ENCODE results near the gene MTG2.
A peak's percentile ranks its signal among the peaks of the same experiment; 100 is the strongest.

MTG2 gene

GRCh38 chr20:62179162-62179504 lies 3.7 kb upstream of the MTG2 start:
- no peak overlapping the region for H3K4me3 ChIP-seq (replicated peaks in 1 of 2; ENCODE audit: low read depth in 2 of 2, low read length in 2 of 2)
- DNase-seq (ENCODE audit: low read depth in 2 of 2): no peak
- no peak for TF ChIP-seq CTCF (IDR thresholded peaks at IDR 0.05; ENCODE audit: low read depth, low read length)

GRCh38 chr20:62181808-62182207 lies 1.0 kb upstream of the MTG2 start:
- H3K4me3 ChIP-seq (replicated peaks in 1 of 2; ENCODE audit: low read depth in 2 of 2, low read length in 2 of 2): no peak overlapping the region
- DNase-seq (ENCODE audit: low read depth in 2 of 2): no peak
- no peak for TF ChIP-seq CTCF (IDR thresholded peaks at IDR 0.05; ENCODE audit: low read depth, low read length)

- DNase-seq (ENCODE audit: low read depth in 2 of 2): peak; percentile 14 to 16
- no peak for TF ChIP-seq CTCF (IDR thresholded peaks at IDR 0.05; ENCODE audit: low read depth, low read length)
- H3K4me3 ChIP-seq (replicated peaks in 1 of 2; ENCODE audit: low read depth in 2 of 2, low read length in 2 of 2): peak overlapping the region; percentile 85 to 91
Measured at GRCh38 chr20:62183426-62184142, 756 bp downstream of the MTG2 start.

- no peak for DNase-seq (ENCODE audit: low read depth in 2 of 2)
- H3K4me3 ChIP-seq (replicated peaks in 1 of 2; ENCODE audit: low read depth in 2 of 2, low read length in 2 of 2): no peak overlapping the region
- no peak for TF ChIP-seq CTCF (IDR thresholded peaks at IDR 0.05; ENCODE audit: low read depth, low read length)
Measured at GRCh38 chr20:62186096-62186426, 3.2 kb downstream of the MTG2 start.

- DNase-seq (ENCODE audit: low read depth in 2 of 2): peak; percentile 51 to 59
- no peak overlapping the region for H3K4me3 ChIP-seq (replicated peaks in 1 of 2; ENCODE audit: low read depth in 2 of 2, low read length in 2 of 2)
Measured at GRCh38 chr20:62186887-62187866, 4.3 kb downstream of the MTG2 start.

More at GRCh38 chr20:62186887-62187866, 4.3 kb downstream of the MTG2 start:
- no peak for TF ChIP-seq CTCF (IDR thresholded peaks at IDR 0.05; ENCODE audit: low read depth, low read length)

All from cardiac fibroblast (primary cell).